ENCODE measurements around the gene ZNF217. TPM values are rescaled to one million over a fixed set of nuclear protein-coding genes. Genes with fewer than 3 reads are reported as not detected.
"Not testable (repeated sequence)": the region's sequence is repeated elsewhere in the genome, so short reads cannot be mapped to it uniquely, and the experiment has no call there.

Gene ZNF217
- total RNA-seq, 1 donor from 2014 or later: 84.4 TPM

GRCh38 chr20:53522696-53523095, 70.9 kb downstream of the ZNF217 start:
- H3K4me3 ChIP-seq: no peak overlapping the region
- no peaks in the 10 kb centered on the region for H3K9me3 Mint-ChIP-seq
- H4K20me1 ChIP-seq (ENCODE audit: low read depth): no peaks in the 10 kb centered on the region
- no peak overlapping the region for H3K4me3 Mint-ChIP-seq
- H3F3A ChIP-seq (ENCODE audit: low read depth): no peaks in the 10 kb centered on the region
- H3K9me3 ChIP-seq (ENCODE audit: low read depth): no peaks in the 10 kb centered on the region
- no peak for DNase-seq (ENCODE audit: low spot score)
- H3K4me2 ChIP-seq: no peak overlapping the region
- no peak overlapping the region for H3K9ac ChIP-seq
- no peak overlapping the region for H3K27ac ChIP-seq
- no peaks in the 10 kb centered on the region for H3K79me2 ChIP-seq (ENCODE audit: low read depth)
- peaks cover 3% of the 10 kb centered on the region for H3K27me3 Mint-ChIP-seq (ENCODE audit: insufficient read depth, low read depth)
- H3K36me3 ChIP-seq: no peaks in the 10 kb centered on the region
- no peaks in the 10 kb centered on the region for H3K4me1 ChIP-seq
- TF ChIP-seq EZH2phosphoT487 (IDR thresholded peaks at IDR 0.05) (no peak), EZH2 (IDR thresholded peaks at IDR 0.05) (no peak)
- peak overlapping the region; percentile 54 for H3K27ac Mint-ChIP-seq
- H3K36me3 Mint-ChIP-seq: no peaks in the 10 kb centered on the region
- no peaks in the 10 kb centered on the region for H3K4me1 Mint-ChIP-seq
- H3K27me3 ChIP-seq: no peaks in the 10 kb centered on the region
- no peak overlapping the region for H2AFZ ChIP-seq (replicated peaks)

GRCh38 chr20:53522026-53522425, 71.6 kb downstream of the ZNF217 start:
- H3K27me3 ChIP-seq: no peaks in the 10 kb centered on the region
- H3K27me3 Mint-ChIP-seq (ENCODE audit: insufficient read depth, low read depth): peaks cover 3% of the 10 kb centered on the region
- H3K9ac ChIP-seq: no peak overlapping the region
- no peak overlapping the region for H3K4me2 ChIP-seq
- no peaks in the 10 kb centered on the region for H3K4me1 ChIP-seq
- no peaks in the 10 kb centered on the region for H3F3A ChIP-seq (ENCODE audit: low read depth)
- DNase-seq (ENCODE audit: low spot score): no peak
- no peaks in the 10 kb centered on the region for H3K9me3 ChIP-seq (ENCODE audit: low read depth)
- no peaks in the 10 kb centered on the region for H3K9me3 Mint-ChIP-seq
- H3K27ac ChIP-seq: no peak overlapping the region
- H3K4me3 Mint-ChIP-seq: no peak overlapping the region
- H3K36me3 Mint-ChIP-seq: no peaks in the 10 kb centered on the region
- TF ChIP-seq EZH2phosphoT487 (IDR thresholded peaks at IDR 0.05): no peak
- TF ChIP-seq EZH2 (IDR thresholded peaks at IDR 0.05): no peak
- no peak for TF ChIP-seq CTCF (IDR thresholded peaks at IDR 0.05)
- H2AFZ ChIP-seq (replicated peaks): no peak overlapping the region
- no peaks in the 10 kb centered on the region for H3K4me1 Mint-ChIP-seq
- no peaks in the 10 kb centered on the region for H4K20me1 ChIP-seq (ENCODE audit: low read depth)
- no peaks in the 10 kb centered on the region for H3K36me3 ChIP-seq
- no peak overlapping the region for H3K27ac Mint-ChIP-seq
- H3K79me2 ChIP-seq (ENCODE audit: low read depth): no peaks in the 10 kb centered on the region
- H3K4me3 ChIP-seq: no peak overlapping the region

- H3K4me1 ChIP-seq; H3K36me3 ChIP-seq; H3K4me2 ChIP-seq; H4K20me1 ChIP-seq (ENCODE audit: low read depth); DNase-seq (ENCODE audit: low spot score); H3K9ac ChIP-seq; H3K4me3 Mint-ChIP-seq; H3K9me3 ChIP-seq (ENCODE audit: low read depth); H3F3A ChIP-seq (ENCODE audit: low read depth); H3K9me3 Mint-ChIP-seq; H3K27me3 ChIP-seq; H2AFZ ChIP-seq (replicated peaks); H3K27ac ChIP-seq; H3K27me3 Mint-ChIP-seq (ENCODE audit: insufficient read depth, low read depth); H3K27ac Mint-ChIP-seq; H3K79me2 ChIP-seq (ENCODE audit: low read depth); H3K4me1 Mint-ChIP-seq; H3K4me3 ChIP-seq; H3K36me3 Mint-ChIP-seq: not testable (repeated sequence)
Observed at GRCh38 chr20:53521421-53521820, 72.2 kb downstream of the ZNF217 start.

GRCh38 chr20:53517146-53517545, 76.5 kb downstream of the ZNF217 start:
- no peaks in the 10 kb centered on the region for H3K27me3 ChIP-seq
- H3K36me3 ChIP-seq: no peaks in the 10 kb centered on the region
- H3K36me3 Mint-ChIP-seq: no peaks in the 10 kb centered on the region
- H3K4me3 ChIP-seq: no peak overlapping the region
- peaks cover 15% of the 10 kb centered on the region for H3K4me1 Mint-ChIP-seq
- DNase-seq (ENCODE audit: low spot score): no peak
- H3K9me3 Mint-ChIP-seq: no peaks in the 10 kb centered on the region
- H3K79me2 ChIP-seq (ENCODE audit: low read depth): no peaks in the 10 kb centered on the region
- no peaks in the 10 kb centered on the region for H3K4me1 ChIP-seq
- no peak overlapping the region for H3K4me2 ChIP-seq
- no peaks in the 10 kb centered on the region for H4K20me1 ChIP-seq (ENCODE audit: low read depth)
- no peak overlapping the region for H3K9ac ChIP-seq
- H3K27ac ChIP-seq: no peak overlapping the region
- H3F3A ChIP-seq (ENCODE audit: low read depth): no peaks in the 10 kb centered on the region
- peaks cover 3% of the 10 kb centered on the region for H3K27me3 Mint-ChIP-seq (ENCODE audit: insufficient read depth, low read depth)
- no peak overlapping the region for H2AFZ ChIP-seq (replicated peaks)
- no peaks in the 10 kb centered on the region for H3K9me3 ChIP-seq (ENCODE audit: low read depth)
- no peak for TF ChIP-seq CTCF (IDR thresholded peaks at IDR 0.05)
- no peak for TF ChIP-seq EZH2 (IDR thresholded peaks at IDR 0.05)
- no peak for TF ChIP-seq EZH2phosphoT487 (IDR thresholded peaks at IDR 0.05)
- no peak overlapping the region for H3K4me3 Mint-ChIP-seq
- peak overlapping the region; percentile 21 for H3K27ac Mint-ChIP-seq

Small RNA genes lying within 50 kb of the gene (small RNA-seq; reads per million reads assigned to genes)
- gene RF00019: not detected

All from neural progenitor cell (in vitro differentiated cells).